Tibial artery (tissue), 4 donors: ENCODE data around the gene NOD2.
A peak's percentile ranks its signal among the peaks of the same experiment; 100 is the strongest.

Experiments
- DNase-seq, 2 donors: peaks; one replicate each; pipeline ENCODE4 v3.0.0-alpha.2; 2019
- H3K27ac ChIP-seq, 2 donors: fragments of 200-600 bp; sonication (generic) in 1 of 2; 1 replicate in 1 of 2; 2 replicates in 1 of 2; pipeline ENCODE4 v1.5.1; 2018 to 2019; ENCODE audit warnings: mild to moderate bottlenecking in 1 of 2
- H3K27me3 ChIP-seq, 2 donors: fragments of 200-600 bp; sonication (generic) in 1 of 2; one replicate each; pipeline versions ENCODE4 v1.5.1 to v1.6.0; 2016 to 2019
- H3K36me3 ChIP-seq, 3 donors: fragments of 200-600 bp; sonication (generic) in 2 of 3; one replicate each; pipeline ENCODE4 v1.5.1; 2016 to 2019; ENCODE audit warnings: mild to moderate bottlenecking in 2 of 3
- H3K4me1 ChIP-seq, 4 donors: fragments of 200-600 bp; sonication (generic) in 2 of 4; 1 replicate in 3 of 4; 2 replicates in 1 of 4; pipeline ENCODE4 v1.5.1; 2016 to 2019
- H3K4me3 ChIP-seq, 2 donors: fragments of 200-600 bp; sonication (generic) in 1 of 2; 1 replicate in 1 of 2; 2 replicates in 1 of 2; pipeline ENCODE4 v1.5.1; 2018 to 2019; ENCODE audit warnings: mild to moderate bottlenecking in 2 of 2
- H3K9me3 ChIP-seq, 3 donors: fragments of 200-600 bp; sonication (generic) in 1 of 3; one replicate each; pipeline ENCODE4 v1.5.1; 2016 to 2019
- intact Hi-C: fragments of 100-400 bp; cut with DNase I; formaldehyde crosslinking; loops from one replicate; pipeline ENCODE4 v1.15.0; 2023; ENCODE audit warnings: low total_unique reads
- TF ChIP-seq, protein P1 (sequence below), 2 experiments: fragments of 200-600 bp in 1 of 2; fragments of 450-650 bp in 1 of 2; IDR thresholded peaks; one replicate each; pipeline ENCODE4 v1.5.1; 2017 to 2019; ENCODE audit warnings: antibody characterized with exemption in 2 of 2, mild to moderate bottlenecking in 1 of 2, moderate library complexity in 1 of 2

NOD2 gene

DNA sequence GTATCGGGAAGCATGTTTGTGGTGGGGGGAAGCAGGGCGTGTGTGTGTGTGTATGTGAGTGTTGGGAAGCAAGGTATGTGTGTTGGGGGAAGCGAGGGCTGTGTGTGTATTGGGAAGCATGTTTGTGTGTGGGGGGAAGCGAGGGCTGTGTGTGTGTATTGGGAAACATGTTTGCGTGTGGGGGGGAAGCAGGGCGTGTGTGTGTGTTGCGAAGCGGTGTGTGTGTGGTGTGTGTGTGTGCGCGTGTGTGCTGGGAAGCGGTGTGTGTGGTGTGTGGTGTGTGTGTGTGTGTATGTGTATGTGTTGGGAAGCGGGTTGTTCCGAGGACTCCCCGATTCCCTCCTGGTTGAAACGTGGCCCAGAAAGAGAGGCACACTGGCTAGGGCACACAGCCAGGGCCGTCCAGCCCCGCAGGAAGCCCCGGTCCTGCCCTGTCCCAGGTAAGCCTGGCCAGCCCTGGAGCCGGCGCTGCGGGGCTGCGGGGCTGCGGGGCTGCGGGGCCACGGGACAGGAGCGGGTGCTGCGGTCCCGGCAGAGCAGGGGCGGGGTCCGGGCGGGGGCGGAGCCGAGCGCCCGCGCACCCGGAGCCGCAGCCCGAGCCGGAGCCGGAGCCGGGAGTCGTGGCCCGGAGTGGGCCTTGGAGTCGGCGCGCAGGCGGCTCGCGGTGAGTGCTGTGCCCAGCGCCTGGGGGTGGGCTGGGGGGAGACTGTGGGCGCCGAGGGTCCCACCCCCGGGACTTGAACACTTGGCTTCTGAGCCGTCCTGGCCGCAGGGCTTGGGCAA, at the start of gene NOD2:
TSS of gene NOD2 (plus strand) at position 608 of the 783 bp plus-strand sequence. CDS start 5,890 bp downstream, outside the sequence.
- H3K27ac ChIP-seq, result peak within 1 kb of the TSS in 1 of 2 donors; percentile 39
- intact Hi-C loops, result loop anchor here (10.0 kb wide), 1 partner anchor 52 kb away; the partner anchor contains the start of gene CYLD

DNA sequence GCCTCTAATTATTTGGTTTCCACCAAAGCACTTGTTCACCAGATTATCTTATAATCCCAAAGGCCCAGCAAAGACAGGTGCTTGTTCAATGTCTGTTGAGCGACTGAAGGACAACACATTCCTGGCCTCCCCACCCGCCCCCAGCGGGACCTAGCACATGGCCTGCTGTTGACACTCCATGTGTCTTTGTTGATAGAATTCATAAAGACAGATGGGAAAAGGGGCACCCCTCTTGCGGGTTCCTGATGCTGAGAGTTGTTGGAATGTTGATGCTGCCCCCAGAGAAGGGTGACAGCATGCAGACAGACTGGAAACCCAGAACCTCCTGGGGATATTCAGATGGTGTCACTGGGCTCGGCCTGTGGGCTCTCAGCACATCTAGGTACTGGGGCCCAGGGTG, 49.2 kb upstream of the NOD2 start:
- no peaks in the 10 kb centered on the region for H3K9me3 ChIP-seq

More for the DNA sequence above, at the start of gene NOD2:
- TF ChIP-seq, protein P1, sequence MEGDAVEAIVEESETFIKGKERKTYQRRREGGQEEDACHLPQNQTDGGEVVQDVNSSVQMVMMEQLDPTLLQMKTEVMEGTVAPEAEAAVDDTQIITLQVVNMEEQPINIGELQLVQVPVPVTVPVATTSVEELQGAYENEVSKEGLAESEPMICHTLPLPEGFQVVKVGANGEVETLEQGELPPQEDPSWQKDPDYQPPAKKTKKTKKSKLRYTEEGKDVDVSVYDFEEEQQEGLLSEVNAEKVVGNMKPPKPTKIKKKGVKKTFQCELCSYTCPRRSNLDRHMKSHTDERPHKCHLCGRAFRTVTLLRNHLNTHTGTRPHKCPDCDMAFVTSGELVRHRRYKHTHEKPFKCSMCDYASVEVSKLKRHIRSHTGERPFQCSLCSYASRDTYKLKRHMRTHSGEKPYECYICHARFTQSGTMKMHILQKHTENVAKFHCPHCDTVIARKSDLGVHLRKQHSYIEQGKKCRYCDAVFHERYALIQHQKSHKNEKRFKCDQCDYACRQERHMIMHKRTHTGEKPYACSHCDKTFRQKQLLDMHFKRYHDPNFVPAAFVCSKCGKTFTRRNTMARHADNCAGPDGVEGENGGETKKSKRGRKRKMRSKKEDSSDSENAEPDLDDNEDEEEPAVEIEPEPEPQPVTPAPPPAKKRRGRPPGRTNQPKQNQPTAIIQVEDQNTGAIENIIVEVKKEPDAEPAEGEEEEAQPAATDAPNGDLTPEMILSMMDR (IDR thresholded peaks at IDR 0.05), result no peak
- no peaks in the 10 kb centered on the region for H3K27me3 ChIP-seq
- H3K4me3 ChIP-seq, result peak within 1 kb of the TSS; percentile 48 to 58
- peaks cover 0 to 32% (median 20%) of the 10 kb centered on the region in 4 donors for H3K4me1 ChIP-seq
- peak in 1 of 2 donors; percentile 65 for DNase-seq
- H3K9me3 ChIP-seq, result no peaks in the 10 kb centered on the region
- no peaks in the 10 kb centered on the region for H3K36me3 ChIP-seq

DNA sequence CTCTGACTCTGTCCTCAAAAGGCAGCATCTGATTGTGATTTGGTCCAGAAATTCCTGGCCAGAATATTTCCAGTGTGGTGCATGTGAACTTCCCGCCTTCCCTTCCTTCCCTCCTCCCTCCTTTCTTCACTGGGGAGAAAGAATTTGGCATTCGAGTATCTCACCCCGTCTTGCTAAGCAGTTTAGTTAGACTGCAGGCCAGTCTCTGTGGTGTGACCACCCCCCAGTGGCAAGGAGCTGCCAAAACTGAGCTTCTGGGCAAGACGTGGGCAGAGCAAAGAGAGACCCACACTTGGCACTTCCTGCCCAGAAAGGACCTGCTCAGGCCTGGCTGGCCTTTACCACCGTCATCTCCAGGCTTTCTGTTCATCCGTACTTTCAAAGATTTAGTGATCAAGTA, 48.7 kb upstream of the NOD2 start:
- TF ChIP-seq, protein P1 (IDR thresholded peaks at IDR 0.05), result peak; percentile 44 to 54
- Histone ChIP-seq H3K4me1 (peaks cover 0 to 25% (median 7%) of the 10 kb centered on the region in 4 donors), H3K27ac (peak overlapping the region in 1 of 2 donors; percentile 17), H3K36me3 (peaks cover 17 to 28% (median 21%) of the 10 kb centered on the region in 3 donors), H3K9me3 (no peaks in the 10 kb centered on the region), H3K4me3 (no peak overlapping the region), H3K27me3 (no peaks in the 10 kb centered on the region)
- DNase-seq, result peak in 1 of 2 donors; percentile 76
- intact Hi-C loops, result loop anchor here (5.0 kb wide), 1 partner anchor 272 kb away; no protein-coding TSS in a partner anchor

More for the DNA sequence above, 49.2 kb upstream of the NOD2 start:
- peaks cover 0 to 25% (median 7%) of the 10 kb centered on the region in 4 donors for H3K4me1 ChIP-seq
- H3K27ac ChIP-seq, result peak overlapping the region in 1 of 2 donors; percentile 17
- intact Hi-C loops, result no loop called here
- TF ChIP-seq, protein P1 (IDR thresholded peaks at IDR 0.05), result no peak
- H3K36me3 ChIP-seq, result peaks cover 17 to 25% (median 21%) of the 10 kb centered on the region in 3 donors
- no peaks in the 10 kb centered on the region for H3K27me3 ChIP-seq
- H3K4me3 ChIP-seq, result no peak overlapping the region
- DNase-seq, result no peak

DNA sequence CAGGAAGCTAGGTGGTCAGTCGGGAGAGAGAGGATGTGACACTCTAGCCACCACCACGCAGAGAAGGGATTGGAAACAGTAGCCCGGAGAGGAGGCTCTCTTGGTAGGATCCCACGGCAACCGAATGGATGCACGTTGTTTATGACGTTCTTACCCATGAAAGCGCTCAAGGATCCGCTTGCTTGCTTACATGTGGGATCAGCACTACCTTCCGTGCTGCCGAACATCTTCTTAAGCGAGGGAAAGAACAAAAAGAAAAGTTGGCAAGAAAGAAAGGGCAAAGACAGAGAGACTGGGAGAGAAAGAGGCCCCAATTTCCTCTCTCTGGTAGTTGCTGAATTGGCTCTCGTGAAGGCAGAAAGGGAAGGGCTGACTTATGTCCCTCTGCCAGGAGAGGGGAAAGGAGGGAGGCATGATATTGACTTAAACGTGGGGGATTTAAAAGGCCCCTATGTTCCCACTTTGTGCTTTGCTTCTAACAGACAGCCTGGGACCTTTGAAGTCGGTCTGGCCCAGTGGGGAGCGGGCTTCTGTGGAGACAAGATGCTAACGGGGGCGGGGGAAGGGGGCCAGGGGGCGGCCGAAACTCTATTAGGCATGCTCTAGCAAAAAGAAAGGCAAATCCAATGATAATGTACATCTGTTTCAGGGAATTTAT, 47.7 kb upstream of the NOD2 start:
- Histone ChIP-seq H3K27me3 (no peaks in the 10 kb centered on the region), H3K27ac (no peak overlapping the region), H3K36me3 (peaks cover 17 to 28% (median 21%) of the 10 kb centered on the region in 3 donors), H3K9me3 (no peaks in the 10 kb centered on the region), H3K4me3 (no peak overlapping the region), H3K4me1 (peaks cover 0 to 25% (median 7%) of the 10 kb centered on the region in 4 donors)
- intact Hi-C loops, result loop anchor here (5.0 kb wide), 1 partner anchor 273 kb away; no protein-coding TSS in a partner anchor
- no peak for DNase-seq
- TF ChIP-seq, protein P1 (IDR thresholded peaks at IDR 0.05), result no peak

DNA sequence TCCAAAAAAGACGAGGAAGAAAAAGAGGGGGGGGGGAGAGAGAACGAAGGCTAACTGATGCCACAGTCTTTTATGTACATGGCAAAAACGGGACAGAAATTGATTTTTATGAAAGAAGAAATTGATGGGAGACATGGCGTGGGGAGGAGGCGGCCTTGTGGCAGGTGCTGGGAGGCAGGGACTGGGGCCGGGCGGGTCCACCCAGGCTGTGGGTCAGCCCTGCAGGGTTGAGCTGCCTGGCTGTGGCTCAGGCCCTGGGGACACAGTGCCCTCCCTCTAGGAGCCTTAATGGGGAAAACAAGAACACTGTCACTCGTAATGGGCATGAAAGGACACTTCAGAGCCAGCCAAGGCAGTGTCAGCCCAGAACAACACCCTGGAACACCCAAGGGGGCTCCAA, 47.1 kb upstream of the NOD2 start:
- TF ChIP-seq, protein P1 (IDR thresholded peaks at IDR 0.05), result no peak
- Histone ChIP-seq H3K4me3 (no peak overlapping the region), H3K4me1 (peaks cover 0 to 25% (median 7%) of the 10 kb centered on the region in 4 donors), H3K9me3 (no peaks in the 10 kb centered on the region), H3K27me3 (no peaks in the 10 kb centered on the region), H3K36me3 (peaks cover 17 to 28% (median 21%) of the 10 kb centered on the region in 3 donors), H3K27ac (no peak overlapping the region)
- no peak for DNase-seq
- intact Hi-C loops, result loop anchor here (5.0 kb wide), 1 partner anchor 274 kb away; no protein-coding TSS in a partner anchor
